Measurements from ENCODE around the gene ARL6IP6. TPM values are rescaled to one million over a fixed set of nuclear protein-coding genes. Genes with fewer than 3 reads are reported as not detected.
"Not testable (repeated sequence)": the region's sequence is repeated elsewhere in the genome, so short reads cannot be mapped to it uniquely, and the experiment has no call there.

ARL6IP6 gene
- total and polyA plus RNA-seq, 2 donors (not counting 1 experiment from before 2014, with no cell fraction given): 17.8 to 20.4 TPM

DNA sequence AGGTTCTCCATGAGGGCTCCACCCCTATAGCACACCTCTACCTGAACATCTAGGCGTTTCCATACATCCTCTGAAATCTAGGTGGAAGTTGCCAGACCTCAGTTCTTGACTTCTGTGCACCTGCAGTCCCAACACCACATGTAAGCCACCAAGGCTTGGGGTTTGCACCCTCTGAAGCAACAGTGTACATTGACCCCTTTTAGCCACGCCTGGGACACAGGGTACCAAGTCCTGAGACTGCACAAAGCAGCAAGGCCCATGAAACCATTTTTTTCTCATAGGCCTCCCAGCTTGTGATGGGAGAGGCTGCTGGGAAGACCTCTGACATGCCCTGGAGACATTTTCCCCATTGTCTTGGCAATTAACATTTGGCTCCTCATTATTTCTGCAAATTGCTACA, 20.0 kb downstream of the ARL6IP6 start:
- Histone ChIP-seq H3K79me2 (ENCODE audit: control insufficient read depth, insufficient read depth, low read length) (no peaks in the 10 kb centered on the region), H3K27ac (ENCODE audit: low read length in 2 of 2) (no peak overlapping the region), H3K9ac (ENCODE audit: low read length) (no peak overlapping the region), H2AFZ (ENCODE audit: insufficient read depth, low read depth, low read length, poor library complexity, severe bottlenecking) (no peak overlapping the region), H3K9me3 (ENCODE audit: control extremely low read depth in 1 of 3, control insufficient read depth in 2 of 3, insufficient read depth in 1 of 3, low read length in 2 of 3) (peaks cover 0 to 4% (median 0%) of the 10 kb centered on the region in 3 donors), H3K4me2 (replicated peaks; ENCODE audit: low read depth, low read length, poor library complexity, severe bottlenecking) (no peak overlapping the region), H3K27me3 (replicated peaks in 1 of 4; ENCODE audit: control extremely low read depth in 1 of 4, control insufficient read depth in 3 of 4, insufficient read depth in 4 of 4, low read length in 3 of 4) (no peaks in the 10 kb centered on the region), H3K4me3 (ENCODE audit: control extremely low read depth in 1 of 5, extremely low read depth in 1 of 5, insufficient read depth in 1 of 5, low read depth in 2 of 5, low read length in 4 of 5) (no peak overlapping the region), H3K4me1 (ENCODE audit: control insufficient read depth in 2 of 2, insufficient read depth in 2 of 2, low read length in 2 of 2) (no peaks in the 10 kb centered on the region), H3K36me3 (replicated peaks in 1 of 2; ENCODE audit: control extremely low read depth in 1 of 2, control insufficient read depth in 1 of 2, extremely low read depth in 1 of 2, insufficient read depth in 2 of 2, low read length in 1 of 2) (peaks cover 6 to 31% of the 10 kb centered on the region in 2 experiments), H4K20me1 (ENCODE audit: control insufficient read depth, insufficient read depth, low read length, poor library complexity, severe bottlenecking) (no peaks in the 10 kb centered on the region)
- TF ChIP-seq, protein P1, sequence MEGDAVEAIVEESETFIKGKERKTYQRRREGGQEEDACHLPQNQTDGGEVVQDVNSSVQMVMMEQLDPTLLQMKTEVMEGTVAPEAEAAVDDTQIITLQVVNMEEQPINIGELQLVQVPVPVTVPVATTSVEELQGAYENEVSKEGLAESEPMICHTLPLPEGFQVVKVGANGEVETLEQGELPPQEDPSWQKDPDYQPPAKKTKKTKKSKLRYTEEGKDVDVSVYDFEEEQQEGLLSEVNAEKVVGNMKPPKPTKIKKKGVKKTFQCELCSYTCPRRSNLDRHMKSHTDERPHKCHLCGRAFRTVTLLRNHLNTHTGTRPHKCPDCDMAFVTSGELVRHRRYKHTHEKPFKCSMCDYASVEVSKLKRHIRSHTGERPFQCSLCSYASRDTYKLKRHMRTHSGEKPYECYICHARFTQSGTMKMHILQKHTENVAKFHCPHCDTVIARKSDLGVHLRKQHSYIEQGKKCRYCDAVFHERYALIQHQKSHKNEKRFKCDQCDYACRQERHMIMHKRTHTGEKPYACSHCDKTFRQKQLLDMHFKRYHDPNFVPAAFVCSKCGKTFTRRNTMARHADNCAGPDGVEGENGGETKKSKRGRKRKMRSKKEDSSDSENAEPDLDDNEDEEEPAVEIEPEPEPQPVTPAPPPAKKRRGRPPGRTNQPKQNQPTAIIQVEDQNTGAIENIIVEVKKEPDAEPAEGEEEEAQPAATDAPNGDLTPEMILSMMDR (IDR thresholded peaks at IDR 0.05): no peak
- TF ChIP-seq EZH2 (IDR thresholded peaks at IDR 0.05; ENCODE audit: borderline replicate concordance, insufficient read depth, low read depth, low read length, poor library complexity, severe bottlenecking): no peak
- H3K4me3 Mint-ChIP-seq: no peak overlapping the region
- H3K4me1 Mint-ChIP-seq: no peaks in the 10 kb centered on the region
- no peak overlapping the region for H3K27ac Mint-ChIP-seq
- H3K9me3 Mint-ChIP-seq (ENCODE audit: insufficient read depth): no peaks in the 10 kb centered on the region
- ATAC-seq (ENCODE audit: low read depth): no peak
- no peak for DNase-seq
- intact Hi-C loops (cut with micrococcal nuclease): no loop called here
- WGBS (ENCODE audit: insufficient coverage): 93% methylated on average over 2 of the region's 2 CpGs
- ChIA-PET CTCF (interaction anchor here (1.2 kb wide), 1 partner anchor 8 kb away, joined by 3 read pairs; no protein-coding TSS in a partner anchor), POLR2A (no interaction called here)
- no peaks in the 10 kb centered on the region for H3K27me3 Mint-ChIP-seq

DNA sequence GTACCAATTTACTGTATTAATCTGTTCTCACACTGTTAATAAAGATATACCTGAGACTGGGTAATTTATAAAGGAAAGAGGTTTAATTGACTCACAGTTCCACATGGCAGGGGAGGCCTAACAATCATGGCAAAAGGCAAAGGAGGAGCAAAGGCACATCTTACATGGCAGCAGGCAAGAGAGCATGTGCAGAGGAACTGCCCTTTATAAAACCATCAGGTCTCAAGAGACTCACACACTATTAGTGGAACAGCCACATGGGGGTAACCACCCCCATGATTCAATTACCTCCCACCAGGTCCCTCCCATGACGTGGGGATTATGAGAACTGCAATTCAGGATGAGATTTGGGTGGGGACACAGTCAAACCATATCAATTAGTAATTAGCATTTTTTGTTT, 21.3 kb downstream of the ARL6IP6 start:
- H3K27me3 Mint-ChIP-seq; H3K27ac Mint-ChIP-seq; H3K27ac ChIP-seq (ENCODE audit: low read length in 2 of 2); H3K4me2 ChIP-seq (replicated peaks; ENCODE audit: low read depth, low read length, poor library complexity, severe bottlenecking); H3K4me1 ChIP-seq (ENCODE audit: control insufficient read depth in 2 of 2, insufficient read depth in 2 of 2, low read length in 2 of 2); H3K4me1 Mint-ChIP-seq; DNase-seq; H4K20me1 ChIP-seq (ENCODE audit: control insufficient read depth, insufficient read depth, low read length, poor library complexity, severe bottlenecking); H3K9me3 ChIP-seq (ENCODE audit: control extremely low read depth in 1 of 3, control insufficient read depth in 2 of 3, insufficient read depth in 1 of 3, low read length in 2 of 3); H3K9me3 Mint-ChIP-seq (ENCODE audit: insufficient read depth); H2AFZ ChIP-seq (ENCODE audit: insufficient read depth, low read depth, low read length, poor library complexity, severe bottlenecking); H3K27me3 ChIP-seq (replicated peaks in 1 of 4; ENCODE audit: control extremely low read depth in 1 of 4, control insufficient read depth in 3 of 4, insufficient read depth in 4 of 4, low read length in 3 of 4); POLR2A ChIA-PET; H3K79me2 ChIP-seq (ENCODE audit: control insufficient read depth, insufficient read depth, low read length); H3K4me3 Mint-ChIP-seq; ATAC-seq (ENCODE audit: low read depth); H3K9ac ChIP-seq (ENCODE audit: low read length); H3K4me3 ChIP-seq (ENCODE audit: control extremely low read depth in 1 of 5, extremely low read depth in 1 of 5, insufficient read depth in 1 of 5, low read depth in 2 of 5, low read length in 4 of 5): not testable (repeated sequence)
- intact Hi-C loops (cut with micrococcal nuclease): loop anchor here (1.0 to 10.0 kb wide), 3 partner anchors 21 to 779 kb away; partner anchors contain the start of gene ARL6IP6
- CTCF ChIA-PET: interaction anchor here (0.7 kb wide), 1 partner anchor 25 kb away, joined by 3 read pairs; no protein-coding TSS in a partner anchor
- H3K36me3 ChIP-seq (replicated peaks in 1 of 2; ENCODE audit: control extremely low read depth in 1 of 2, control insufficient read depth in 1 of 2, extremely low read depth in 1 of 2, insufficient read depth in 2 of 2, low read length in 1 of 2): peaks cover 6 to 31% of the 10 kb centered on the region in 2 experiments
- WGBS (ENCODE audit: insufficient coverage): no CpG with 5 or more reads among the region's 1 CpG

All from B cell (primary cell).